HG03442 (cell line): ENCODE data around the gene ELP4.

Experiments used
- ATAC-seq: cut with Tn5 transposase; IDR thresholded peaks from one replicate; pipeline ENCODE4 v1.9.1; 2021; ENCODE audit warnings: mild to moderate bottlenecking, moderate library complexity; ENCODE audit not compliant: unreplicated experiment

The ELP4 gene

GRCh38 chr11:31768749-31769640, 259.4 kb downstream of the ELP4 start:
- ATAC-seq, result no peak

- ATAC-seq, result no peak
Observed at GRCh38 chr11:31770011-31770700, 260.6 kb downstream of the ELP4 start.

GRCh38 chr11:31772412-31772811, 262.8 kb downstream of the ELP4 start:
- no peak for ATAC-seq

- ATAC-seq, result no peak
Observed at GRCh38 chr11:31779374-31779791, 269.8 kb downstream of the ELP4 start.

DNA sequence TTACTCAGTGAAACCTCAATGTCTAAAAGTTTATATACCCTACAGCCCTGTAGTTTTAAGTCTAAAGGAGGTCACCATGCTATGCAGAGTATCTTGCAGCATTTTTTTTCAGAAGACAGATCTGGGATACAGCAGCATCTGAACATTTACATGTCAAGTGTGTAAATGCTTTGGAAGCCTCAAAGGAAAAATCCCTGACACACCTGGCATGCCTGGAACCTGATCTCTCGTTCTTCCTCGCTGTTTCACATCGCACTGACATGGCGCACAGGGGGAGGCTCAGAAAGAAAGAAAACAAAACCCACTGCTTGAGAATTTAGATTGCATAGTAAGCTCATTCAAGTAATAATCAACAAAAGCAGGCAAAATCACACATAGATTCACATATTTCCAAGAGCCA, 270.5 kb downstream of the ELP4 start:
- no peak for ATAC-seq

DNA sequence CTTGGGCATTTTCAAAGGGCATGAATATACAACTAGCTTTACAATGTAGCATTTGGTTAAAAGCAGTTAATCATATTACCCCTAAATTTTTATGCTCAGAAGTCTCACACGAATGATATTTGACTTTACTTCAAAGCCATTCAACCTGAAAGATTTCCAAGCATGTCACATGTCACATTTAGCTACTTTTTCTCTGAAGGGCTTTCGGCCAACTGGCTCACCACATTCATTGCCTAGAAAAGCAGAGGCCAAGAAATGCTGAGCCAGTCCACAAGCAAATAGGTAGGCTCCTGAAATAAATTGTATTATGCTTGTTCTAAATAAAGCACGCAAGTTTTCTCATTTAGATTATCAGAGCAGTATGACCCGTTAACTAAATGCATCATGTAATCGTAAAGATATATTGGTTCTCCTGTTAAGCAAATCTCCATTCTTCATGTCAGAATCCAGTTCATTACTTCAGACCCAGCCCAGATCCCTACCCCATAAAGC, 271.0 kb downstream of the ELP4 start:
- no peak for ATAC-seq

GRCh38 chr11:31782257-31782656, 272.7 kb downstream of the ELP4 start:
- no peak for ATAC-seq

DNA sequence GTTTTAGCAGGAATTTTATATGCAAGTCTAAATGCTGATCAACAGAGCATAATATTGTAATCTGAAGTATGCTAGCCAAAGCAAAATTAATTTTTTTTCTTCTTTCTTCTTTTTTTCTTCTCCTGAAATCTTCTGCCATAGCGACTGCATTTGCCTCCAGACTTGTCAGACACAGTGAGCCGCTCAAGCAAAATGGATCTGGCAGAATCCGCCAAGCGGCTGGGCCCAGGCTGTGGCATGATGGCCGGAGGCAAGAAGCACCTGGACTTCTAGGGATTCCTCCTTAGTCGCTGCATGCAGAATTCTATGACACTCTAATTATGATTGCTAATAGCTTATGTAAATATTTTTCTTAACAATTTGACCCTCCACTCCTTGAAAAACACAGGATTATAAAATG, 273.7 kb downstream of the ELP4 start:
- ATAC-seq, result no peak

- no peak for ATAC-seq
Observed at GRCh38 chr11:31784611-31785010, 275.0 kb downstream of the ELP4 start.

- ATAC-seq, result no peak
Observed at GRCh38 chr11:31786996-31787685, 277.6 kb downstream of the ELP4 start.

GRCh38 chr11:31788085-31788484, 278.5 kb downstream of the ELP4 start:
- ATAC-seq, result no peak

DNA sequence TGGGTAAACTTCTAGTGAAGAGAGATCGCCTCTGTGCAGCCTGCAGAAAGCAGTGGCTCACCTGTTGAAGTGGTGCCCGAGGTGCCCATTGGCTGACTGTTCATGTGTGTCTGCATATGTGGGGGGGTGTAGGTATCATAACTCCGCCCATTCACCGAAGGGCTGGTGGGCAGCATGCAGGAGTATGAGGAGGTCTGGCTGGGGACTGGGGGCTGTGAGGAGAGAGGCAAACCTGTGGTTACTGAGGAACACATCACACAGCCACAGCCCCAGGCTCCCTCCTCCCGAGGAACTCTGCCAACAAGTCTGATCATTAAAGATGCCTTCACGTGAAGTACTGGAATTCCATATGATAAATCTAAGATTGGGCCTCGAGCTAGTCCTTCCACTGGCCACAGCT, 281.1 kb downstream of the ELP4 start:
- ATAC-seq, result no peak

DNA sequence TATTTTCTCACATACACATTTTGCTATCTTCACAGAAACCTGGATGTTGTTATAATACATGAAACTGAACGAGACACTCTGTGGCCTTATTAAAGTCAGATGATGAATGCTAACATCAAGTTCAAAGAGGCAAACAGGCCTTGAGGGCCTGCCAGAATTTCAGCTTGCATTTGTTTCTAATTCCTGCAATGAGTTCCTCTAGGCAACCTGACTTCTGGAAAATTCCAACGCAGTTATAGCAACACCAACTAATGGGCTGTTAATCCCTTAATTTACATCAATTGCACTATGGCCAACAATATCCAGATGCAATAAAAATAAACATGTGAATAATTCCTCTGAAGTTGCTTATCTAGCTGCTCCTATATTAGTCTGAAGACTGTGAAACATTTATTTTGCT, 282.5 kb downstream of the ELP4 start:
- no peak for ATAC-seq

GRCh38 chr11:31792456-31792855, 282.9 kb downstream of the ELP4 start:
- ATAC-seq, result no peak

GRCh38 chr11:31793264-31793663, 283.7 kb downstream of the ELP4 start:
- ATAC-seq, result no peak

DNA sequence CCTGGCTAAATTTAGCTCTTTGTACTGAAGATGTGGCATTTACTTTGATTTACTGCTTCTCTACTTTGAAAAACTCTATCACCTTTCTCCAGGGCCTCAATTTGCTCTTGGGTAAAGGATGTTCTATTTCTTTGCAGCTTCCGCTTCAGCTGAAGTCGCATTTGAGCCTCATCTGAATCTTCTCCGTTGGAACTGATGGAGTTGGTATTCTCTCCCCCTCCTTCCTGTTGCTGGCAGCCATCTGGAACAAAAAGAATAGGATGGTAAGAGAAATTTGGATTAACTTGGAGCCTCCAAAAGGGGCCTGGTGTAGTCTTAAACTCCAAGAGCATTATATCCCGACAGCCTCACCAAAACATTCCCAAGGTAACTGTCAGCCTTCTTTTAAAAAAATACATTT, 285.0 kb downstream of the ELP4 start:
- no peak for ATAC-seq

DNA sequence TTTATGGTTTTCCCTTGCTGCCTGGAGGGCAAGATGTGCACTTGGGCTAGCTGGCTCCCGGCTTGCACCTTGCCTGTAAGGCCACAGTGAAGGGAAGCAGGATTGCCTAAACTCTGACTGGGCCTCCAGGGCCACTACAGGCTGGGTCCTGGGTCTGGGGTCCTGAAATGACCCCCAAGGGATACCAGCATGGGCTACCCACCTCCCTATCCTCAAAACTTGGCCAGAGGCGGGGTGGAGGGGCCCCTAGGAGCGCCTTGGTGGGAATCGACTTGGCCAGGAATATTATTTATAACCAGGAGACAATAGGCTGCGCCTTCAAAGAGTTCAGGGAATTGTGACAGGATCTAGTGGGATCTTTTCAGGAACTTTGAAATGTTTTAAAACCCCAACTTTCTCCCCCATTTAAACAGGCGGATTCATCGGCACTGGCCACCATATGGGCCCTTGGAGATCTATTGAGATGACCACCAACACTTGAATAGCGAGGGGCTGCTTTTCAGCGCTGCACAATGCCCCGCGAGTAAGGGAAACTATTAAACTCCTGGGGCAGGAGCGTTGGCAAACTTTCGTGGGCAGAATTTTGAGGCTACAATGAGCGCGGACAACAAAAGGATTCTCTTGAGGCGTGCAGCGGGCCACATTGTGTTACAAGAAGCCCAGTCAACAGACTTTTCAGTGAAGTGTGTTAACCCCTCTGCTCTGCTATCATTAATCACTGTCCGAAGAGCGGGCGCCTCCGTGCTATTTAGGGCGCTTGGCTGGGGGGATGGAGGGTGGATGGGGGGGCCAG, 286.3 kb downstream of the ELP4 start:
- ATAC-seq, result no peak

GRCh38 chr11:31796499-31797189, 287.1 kb downstream of the ELP4 start:
- ATAC-seq, result no peak

- no peak for ATAC-seq
Observed at GRCh38 chr11:31797190-31798056, 287.9 kb downstream of the ELP4 start.
